ENCODE measurements around the gene PUM2. TPM values are rescaled to one million over a fixed set of nuclear protein-coding genes. Genes with fewer than 3 reads are reported as not detected.

PUM2 gene
- total RNA-seq, 1 donor from 2014 or later: 76.6 TPM

- peaks cover 15% of the 10 kb centered on the region for H3K4me1 ChIP-seq
- H3K36me3 ChIP-seq: peaks cover 0 to 10% of the 10 kb centered on the region in 2 donors
- no peaks in the 10 kb centered on the region for H3K9me3 ChIP-seq
- no peak overlapping the region for H3K4me3 ChIP-seq
- DNase-seq (ENCODE audit: extremely low spot score in 2 of 2): no peak
- H3K27me3 ChIP-seq: no peaks in the 10 kb centered on the region
- intact Hi-C loops (cut with DNase I): no loop called here
- no peak overlapping the region for H3K27ac ChIP-seq
- TF ChIP-seq, protein P1, sequence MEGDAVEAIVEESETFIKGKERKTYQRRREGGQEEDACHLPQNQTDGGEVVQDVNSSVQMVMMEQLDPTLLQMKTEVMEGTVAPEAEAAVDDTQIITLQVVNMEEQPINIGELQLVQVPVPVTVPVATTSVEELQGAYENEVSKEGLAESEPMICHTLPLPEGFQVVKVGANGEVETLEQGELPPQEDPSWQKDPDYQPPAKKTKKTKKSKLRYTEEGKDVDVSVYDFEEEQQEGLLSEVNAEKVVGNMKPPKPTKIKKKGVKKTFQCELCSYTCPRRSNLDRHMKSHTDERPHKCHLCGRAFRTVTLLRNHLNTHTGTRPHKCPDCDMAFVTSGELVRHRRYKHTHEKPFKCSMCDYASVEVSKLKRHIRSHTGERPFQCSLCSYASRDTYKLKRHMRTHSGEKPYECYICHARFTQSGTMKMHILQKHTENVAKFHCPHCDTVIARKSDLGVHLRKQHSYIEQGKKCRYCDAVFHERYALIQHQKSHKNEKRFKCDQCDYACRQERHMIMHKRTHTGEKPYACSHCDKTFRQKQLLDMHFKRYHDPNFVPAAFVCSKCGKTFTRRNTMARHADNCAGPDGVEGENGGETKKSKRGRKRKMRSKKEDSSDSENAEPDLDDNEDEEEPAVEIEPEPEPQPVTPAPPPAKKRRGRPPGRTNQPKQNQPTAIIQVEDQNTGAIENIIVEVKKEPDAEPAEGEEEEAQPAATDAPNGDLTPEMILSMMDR (IDR thresholded peaks at IDR 0.05): no peak
- TF ChIP-seq POLR2A (IDR thresholded peaks at IDR 0.05) (no peak), POLR2AphosphoS5 (IDR thresholded peaks at IDR 0.05; ENCODE audit: insufficient read depth in 1 of 2, low read depth in 1 of 2) (no peak)
Measured at GRCh38 chr2:20198796-20199632, 151.6 kb downstream of the PUM2 start.

Small RNA genes lying within 50 kb of the gene (small RNA-seq; reads per million reads assigned to genes)
- not detected for gene RNU7-113P

Other genes starting within 250 kb of the PUM2 start
- gene SDC1, start 125.7 kb downstream of the PUM2 start, total RNA-seq: 184 TPM
- 1,771 TPM for gene RHOB, start 96.2 kb upstream of the PUM2 start, total RNA-seq

Data from vagina (tissue), 2 donors.